ENCODE results near the gene FYN.
"Not testable (repeated sequence)": the region's sequence is repeated elsewhere in the genome, so short reads cannot be mapped to it uniquely, and the experiment has no call there.

DNA sequence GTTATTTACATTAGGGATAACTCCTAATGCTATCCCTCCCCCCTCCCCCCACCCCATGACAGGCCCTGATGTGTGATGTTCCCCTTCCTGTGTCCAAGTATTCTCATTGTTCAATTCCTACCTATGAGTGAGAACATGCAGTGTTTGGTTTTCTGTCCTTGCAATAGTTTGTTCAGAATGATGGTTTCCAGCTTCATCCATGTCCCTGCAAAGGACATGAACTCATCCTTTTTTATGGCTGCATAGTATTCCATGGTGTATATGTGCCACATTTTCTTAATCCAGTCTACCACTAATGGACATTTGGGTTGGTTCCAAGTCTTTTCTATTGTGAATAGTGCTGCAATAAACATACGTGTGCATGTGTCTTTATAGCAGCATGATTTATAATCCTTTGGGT, 238.3 kb downstream of the FYN start:
- TF ChIP-seq, protein P1, sequence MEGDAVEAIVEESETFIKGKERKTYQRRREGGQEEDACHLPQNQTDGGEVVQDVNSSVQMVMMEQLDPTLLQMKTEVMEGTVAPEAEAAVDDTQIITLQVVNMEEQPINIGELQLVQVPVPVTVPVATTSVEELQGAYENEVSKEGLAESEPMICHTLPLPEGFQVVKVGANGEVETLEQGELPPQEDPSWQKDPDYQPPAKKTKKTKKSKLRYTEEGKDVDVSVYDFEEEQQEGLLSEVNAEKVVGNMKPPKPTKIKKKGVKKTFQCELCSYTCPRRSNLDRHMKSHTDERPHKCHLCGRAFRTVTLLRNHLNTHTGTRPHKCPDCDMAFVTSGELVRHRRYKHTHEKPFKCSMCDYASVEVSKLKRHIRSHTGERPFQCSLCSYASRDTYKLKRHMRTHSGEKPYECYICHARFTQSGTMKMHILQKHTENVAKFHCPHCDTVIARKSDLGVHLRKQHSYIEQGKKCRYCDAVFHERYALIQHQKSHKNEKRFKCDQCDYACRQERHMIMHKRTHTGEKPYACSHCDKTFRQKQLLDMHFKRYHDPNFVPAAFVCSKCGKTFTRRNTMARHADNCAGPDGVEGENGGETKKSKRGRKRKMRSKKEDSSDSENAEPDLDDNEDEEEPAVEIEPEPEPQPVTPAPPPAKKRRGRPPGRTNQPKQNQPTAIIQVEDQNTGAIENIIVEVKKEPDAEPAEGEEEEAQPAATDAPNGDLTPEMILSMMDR (IDR thresholded peaks at IDR 0.05; ENCODE audit: low read depth, low read length, poor library complexity, severe bottlenecking): not testable (repeated sequence)
- not testable (repeated sequence) for TF ChIP-seq EZH2phosphoT487 (IDR thresholded peaks at IDR 0.05; ENCODE audit: borderline replicate concordance, low read length)

Data from DOHH2 (cell line).